Liver (tissue), 9 donors: ENCODE data around the gene MPND. TPM values are rescaled to one million over a fixed set of nuclear protein-coding genes. Genes with fewer than 3 reads are reported as not detected.

Source experiments
- DNase-seq: peaks from one replicate; pipeline ENCODE4 v3.0.0-alpha.2; 2017; ENCODE audit warnings: low spot score
- H3K27ac ChIP-seq, 2 donors: one replicate each; pipeline ENCODE4 v1.7.0; 2013; ENCODE audit warnings: inconsistent platforms in 2 of 2, low read length in 2 of 2, control low read depth in 1 of 2, low read depth in 1 of 2, mild to moderate bottlenecking in 1 of 2
- H3K27me3 ChIP-seq, 4 donors: one replicate each; pipeline versions ENCODE4 v1.6.1 to v1.7.0; 2013; ENCODE audit warnings: low read length in 3 of 4, inconsistent platforms in 1 of 4, mild to moderate bottlenecking in 1 of 4, moderate library complexity in 1 of 4; ENCODE audit not compliant: control insufficient read depth in 4 of 4, insufficient read depth in 4 of 4
- H3K36me3 ChIP-seq, 4 donors: one replicate each; pipeline versions ENCODE4 v1.6.1 to v1.7.0; 2013; ENCODE audit warnings: low read length in 3 of 4, mild to moderate bottlenecking in 3 of 4, low read depth in 1 of 4, moderate library complexity in 1 of 4; ENCODE audit not compliant: control insufficient read depth in 4 of 4, insufficient read depth in 3 of 4
- H3K4me1 ChIP-seq, 4 donors: one replicate each; pipeline versions ENCODE4 v1.6.1 to v1.7.0; 2013; ENCODE audit warnings: low read length in 3 of 4, mild to moderate bottlenecking in 3 of 4, moderate library complexity in 1 of 4; ENCODE audit not compliant: control insufficient read depth in 4 of 4, insufficient read depth in 4 of 4
- H3K4me3 ChIP-seq, 3 donors: one replicate each; pipeline versions ENCODE4 v1.6.1 to v1.7.0; 2013; ENCODE audit warnings: low read length in 3 of 3, control low read depth in 1 of 3, low read depth in 1 of 3, mild to moderate bottlenecking in 1 of 3
- H3K9ac ChIP-seq, 2 donors: one replicate each; pipeline ENCODE4 v1.7.0; 2013; ENCODE audit warnings: low read length in 2 of 2, mild to moderate bottlenecking in 2 of 2, moderate library complexity in 2 of 2, control low read depth in 1 of 2, low read depth in 1 of 2
- H3K9me3 ChIP-seq, 4 donors: one replicate each; pipeline versions ENCODE4 v1.6.1 to v1.7.0; 2013; ENCODE audit warnings: low read length in 3 of 4; ENCODE audit not compliant: control insufficient read depth in 4 of 4
- ATF3 ChIP-seq: IDR thresholded peaks from 2 replicates; pipeline ENCODE4 v1.6.1; 2016; ENCODE audit warnings: antibody characterized with exemption
- CTCF ChIP-seq: fragments of 150-350 bp; IDR thresholded peaks from 2 replicates; pipeline ENCODE4 v1.5.1; 2017; ENCODE audit warnings: improper control_type of control experiment, low read depth, low read length; ENCODE audit not compliant: missing input control
- EGR1 ChIP-seq, 2 donors: IDR thresholded peaks; 2 replicates each; pipeline ENCODE4 v1.6.1; 2016 to 2018; ENCODE audit warnings: antibody characterized with exemption in 2 of 2, low read depth in 2 of 2
- GABPA ChIP-seq, 2 donors: IDR thresholded peaks in 1 of 2; conservative IDR thresholded peaks in 1 of 2; 2 replicates each; pipeline ENCODE4 v1.6.1; 2016; ENCODE audit warnings: antibody characterized with exemption in 2 of 2, mild to moderate bottlenecking in 1 of 2, moderate library complexity in 1 of 2
- HNF4A ChIP-seq, 2 donors: conservative IDR thresholded peaks; 2 replicates each; pipeline ENCODE4 v1.6.1; 2016; ENCODE audit warnings: antibody characterized with exemption in 2 of 2, mild to moderate bottlenecking in 2 of 2
- JUND ChIP-seq, 2 donors: IDR thresholded peaks; 2 replicates each; pipeline ENCODE4 v1.6.1; 2016; ENCODE audit warnings: antibody characterized with exemption in 2 of 2
- MAX ChIP-seq: IDR thresholded peaks from 2 replicates; pipeline ENCODE4 v1.6.1; 2016; ENCODE audit warnings: antibody characterized with exemption
- RAD21 ChIP-seq, 2 donors: IDR thresholded peaks; 2 replicates each; pipeline ENCODE4 v1.6.1; 2016; ENCODE audit warnings: antibody characterized with exemption in 2 of 2, mild to moderate bottlenecking in 2 of 2
- REST ChIP-seq: IDR thresholded peaks from 2 replicates; pipeline ENCODE4 v1.6.1; 2016; ENCODE audit warnings: antibody characterized with exemption, mild to moderate bottlenecking
- RXRA ChIP-seq, 2 donors: IDR thresholded peaks; 2 replicates each; pipeline ENCODE4 v1.6.1; 2017 to 2018; ENCODE audit warnings: antibody characterized with exemption in 2 of 2, mild to moderate bottlenecking in 1 of 2
- SP1 ChIP-seq: IDR thresholded peaks from 2 replicates; pipeline ENCODE4 v1.6.1; 2018; ENCODE audit warnings: antibody characterized with exemption, mild to moderate bottlenecking
- TAF1 ChIP-seq: conservative IDR thresholded peaks from 2 replicates; pipeline ENCODE4 v1.6.1; 2016; ENCODE audit warnings: antibody characterized with exemption, mild to moderate bottlenecking
- YY1 ChIP-seq: IDR thresholded peaks from 2 replicates; pipeline ENCODE4 v1.6.1; 2016; ENCODE audit warnings: antibody characterized with exemption, mild to moderate bottlenecking
- WGBS: extraction: QIAGEN DNeasy Blood & Tissue Kit; methylation state at CpG from one replicate; pipeline ENCODE4 v1.1.7; 2013; 5-methylcytosine and 5-hydroxymethylcytosine counted together
- polyA plus RNA-seq, 2 donors: library from polyadenylated mRNA; stranded (reverse) in 1 of 2; unstranded in 1 of 2; fragments of 200-250 nt in 1 of 2; fragments of >200 nt in 1 of 2; fragmentation: Nextera tagmentation in 1 of 2; extraction: Ambion mirVana in 1 of 2; gene quantifications; one replicate each; pipeline versions ENCODE4 v1.2.1 to v1.2.3, GENCODE V29; 2013 to 2015
- total RNA-seq, 2 donors: library from RNA; depleted of rRNA; stranded (reverse); fragments of >200 nt; gene quantifications; one replicate each; pipeline ENCODE4 v1.2.3, GENCODE V29; 2014
- donor health status: healthy.
- donor health status: healthy.
- donor health status: healthy.
- donor health status: healthy.
- donor health status: healthy.

Gene MPND
- total and polyA plus RNA-seq, 4 donors: 4.7 to 9.9 (median 9.2) TPM

DNA sequence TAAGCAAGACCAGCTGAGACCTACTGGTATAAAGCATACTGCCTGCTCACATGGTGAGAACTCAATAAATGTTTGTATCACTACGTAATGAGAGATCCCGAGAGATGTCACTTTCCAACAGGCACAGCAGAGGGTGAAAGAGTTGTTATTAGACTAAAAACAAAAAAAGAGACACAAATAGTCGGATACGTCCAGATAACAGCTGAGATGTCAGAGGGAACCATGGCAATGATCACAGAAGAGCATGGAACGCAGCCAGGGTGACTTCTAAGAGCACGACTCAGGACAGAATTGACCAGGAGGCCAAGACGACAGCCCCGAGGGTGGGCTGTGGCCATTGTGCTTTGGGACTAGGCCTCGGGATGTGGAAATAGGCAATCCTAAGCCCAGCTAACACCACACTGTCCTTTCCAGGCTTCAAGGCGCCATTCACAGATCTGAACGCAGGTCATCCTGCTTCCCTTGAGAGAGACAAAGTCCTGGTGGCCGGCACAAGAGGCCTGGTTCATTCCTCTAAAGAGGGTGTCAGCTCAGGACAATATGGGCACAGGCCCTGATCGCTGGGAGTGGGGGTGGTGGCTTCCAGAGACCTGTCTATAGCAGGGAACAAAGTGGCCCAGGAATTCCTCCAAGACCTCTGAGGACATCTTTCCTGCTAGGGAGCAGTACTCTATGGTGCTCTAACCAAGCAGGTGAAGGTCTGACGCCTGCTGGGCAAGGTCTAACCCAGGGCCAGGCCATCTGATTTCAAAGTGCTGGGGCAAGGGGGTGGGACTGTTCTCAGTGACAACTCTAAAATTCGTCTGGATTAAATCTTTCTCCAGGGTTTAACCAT, 53.8 kb downstream of the MPND start:
- H3K9ac ChIP-seq: no peak overlapping the region
- no peaks in the 10 kb centered on the region for H3K9me3 ChIP-seq
- TF ChIP-seq JUND (IDR thresholded peaks at IDR 0.05) (no peak), HNF4A (conservative IDR thresholded peaks at IDR 0.05) (peak; percentile 36 to 50), ATF3 (no peak)
- peaks cover 0 to 5% (median 3%) of the 10 kb centered on the region in 4 donors for H3K36me3 ChIP-seq
- no peaks in the 10 kb centered on the region for H3K27me3 ChIP-seq
- peaks cover 5 to 58% (median 41%) of the 10 kb centered on the region in 4 donors for H3K4me1 ChIP-seq
- 42% methylated on average over 15 of the region's 15 CpGs for whole genome bisulfite sequencing
- H3K4me3 ChIP-seq: no peak overlapping the region
- no peak for DNase-seq
- H3K27ac ChIP-seq: peak overlapping the region; percentile 53 to 61

GRCh38 chr19:4399812-4400134, 56.4 kb downstream of the MPND start:
- Histone ChIP-seq H3K27ac (peak overlapping the region; percentile 96 to 99), H3K36me3 (peaks cover 0 to 5% (median 3%) of the 10 kb centered on the region in 4 donors), H3K9ac (peak overlapping the region; percentile 83 to 99), H3K4me3 (peak overlapping the region; percentile 94 to 97 (median 97)), H3K4me1 (peaks cover 4 to 54% (median 38%) of the 10 kb centered on the region in 4 donors), H3K9me3 (no peaks in the 10 kb centered on the region), H3K27me3 (no peaks in the 10 kb centered on the region)
- TF ChIP-seq HNF4A (conservative IDR thresholded peaks at IDR 0.05) (peak; percentile 47 to 67), RXRA (IDR thresholded peaks at IDR 0.05) (peak in 1 of 2 donors; percentile 23), TAF1 (no peak)
- WGBS: under 1% methylated on average over 12 of the region's 12 CpGs
- peak; percentile 60 for DNase-seq

DNA sequence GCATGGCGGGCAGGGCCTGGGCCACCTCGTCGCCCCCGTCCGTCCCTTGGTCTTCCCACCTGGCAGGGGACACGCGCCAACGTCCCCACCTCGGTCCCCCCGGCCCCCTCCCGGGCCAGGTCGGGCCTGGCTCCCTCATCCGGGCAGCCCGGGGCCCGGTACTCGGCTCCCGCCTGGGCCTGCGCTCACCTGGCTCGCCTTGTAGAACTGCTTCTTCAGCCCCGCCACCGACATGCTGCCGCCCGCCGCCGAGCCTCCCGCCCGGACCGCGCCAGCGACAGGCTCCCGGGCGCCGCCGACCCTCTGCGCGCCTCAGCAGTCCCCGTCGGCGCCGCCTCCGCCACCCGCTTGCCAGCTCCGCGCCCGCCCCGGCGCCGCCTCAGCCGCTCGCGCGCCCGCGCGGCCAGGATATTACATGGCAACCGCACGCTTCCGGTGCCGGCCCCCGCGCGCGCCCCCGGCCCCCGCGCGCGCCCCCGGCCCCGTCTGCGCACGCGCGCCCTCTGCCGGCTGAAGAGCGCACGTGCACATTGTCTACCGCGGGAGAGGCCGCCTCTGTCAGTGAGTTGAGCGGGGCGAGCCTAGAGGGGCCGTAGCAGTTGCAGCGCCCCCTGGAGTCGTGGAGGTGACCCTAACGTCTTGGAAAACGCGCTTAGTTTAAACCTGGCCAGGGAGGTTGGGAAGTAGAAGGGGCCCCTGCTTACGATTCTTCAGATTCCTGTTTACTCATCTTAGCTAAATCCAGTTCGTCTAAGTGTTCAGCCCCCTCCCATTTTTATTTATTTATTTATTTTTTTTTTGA, 57.0 kb downstream of the MPND start, which contains the start of gene SH3GL1:
Gene SH3GL1 (minus strand): TSS at position 413 of the 802 bp plus-strand sequence. CDS start 179 bp downstream, at position 234.
- H3K9ac ChIP-seq: peak within 1 kb of the TSS; percentile 83 to 99
- no peaks in the 10 kb centered on the region for H3K27me3 ChIP-seq
- DNase-seq: peak; percentile 96
- no peaks in the 10 kb centered on the region for H3K9me3 ChIP-seq
- H3K4me3 ChIP-seq: peak within 1 kb of the TSS; percentile 94 to 97 (median 97)
- H3K4me1 ChIP-seq: peaks cover 3 to 49% (median 36%) of the 10 kb centered on the region in 4 donors
- peak; percentile 60 for TF ChIP-seq SP1
- TF ChIP-seq HNF4A (conservative IDR thresholded peaks at IDR 0.05): peak; percentile 25
- TF ChIP-seq RXRA (IDR thresholded peaks at IDR 0.05): peak; percentile 31 to 55
- no peak for TF ChIP-seq JUND (IDR thresholded peaks at IDR 0.05)
- TF ChIP-seq EGR1 (IDR thresholded peaks at IDR 0.05; ENCODE audit: low read depth in 2 of 2): no peak
- no peak for TF ChIP-seq ATF3
- peak; percentile 32 for TF ChIP-seq REST
- TF ChIP-seq GABPA (IDR thresholded peaks at IDR 0.05 in 1 of 2, conservative IDR thresholded peaks at IDR 0.05 in 1 of 2): peak in 1 of 2 donors; percentile 41
- peak; percentile 99 for TF ChIP-seq CTCF
- TF ChIP-seq YY1: no peak
- TF ChIP-seq MAX: peak; percentile 64
- TF ChIP-seq RAD21 (IDR thresholded peaks at IDR 0.05): peak; percentile 72 to 79
- under 1% methylated on average over 90 of the region's 90 CpGs for WGBS
- H3K27ac ChIP-seq: peak within 1 kb of the TSS; percentile 96 to 99
- H3K36me3 ChIP-seq: peaks cover 0 to 1% (median under 1%) of the 10 kb centered on the region in 4 donors
